Amygdala (tissue), 56 donors: ENCODE data around the gene IMMP2L.

ENCODE experiments used
- DNase-seq, 56 donors: peaks; one replicate each; lab custom pipeline; 2025; lab: John Stamatoyannopoulos, UW

The IMMP2L gene

GRCh38 chr7:111238886-111239285, 323.4 kb downstream of the IMMP2L start:
- no peak for DNase-seq

GRCh38 chr7:111235709-111236108, 326.6 kb downstream of the IMMP2L start:
- no peak for DNase-seq

- DNase-seq: no peak
Measured at GRCh38 chr7:111232249-111233084, 329.8 kb downstream of the IMMP2L start.

- DNase-seq: no peak
Measured at GRCh38 chr7:111229916-111230315, 332.4 kb downstream of the IMMP2L start.

GRCh38 chr7:111229181-111229740, 333.0 kb downstream of the IMMP2L start:
- no peak for DNase-seq

GRCh38 chr7:111228437-111228836, 333.9 kb downstream of the IMMP2L start:
- DNase-seq: no peak

- DNase-seq: no peak
Measured at GRCh38 chr7:111226800-111227199, 335.5 kb downstream of the IMMP2L start.

- no peak for DNase-seq
Measured at GRCh38 chr7:111224354-111225231, 337.7 kb downstream of the IMMP2L start.

- no peak for DNase-seq
Measured at GRCh38 chr7:111223802-111224253, 338.5 kb downstream of the IMMP2L start.

GRCh38 chr7:111215550-111215949, 346.7 kb downstream of the IMMP2L start:
- no peak for DNase-seq

GRCh38 chr7:111212857-111213523, 349.3 kb downstream of the IMMP2L start:
- DNase-seq: no peak

GRCh38 chr7:111210996-111211395, 351.3 kb downstream of the IMMP2L start:
- DNase-seq: no peak

GRCh38 chr7:111210043-111210442, 352.2 kb downstream of the IMMP2L start:
- no peak for DNase-seq

- DNase-seq: no peak
Measured at GRCh38 chr7:111205251-111205650, 357.0 kb downstream of the IMMP2L start.

GRCh38 chr7:111202321-111202720, 360.0 kb downstream of the IMMP2L start:
- no peak for DNase-seq

GRCh38 chr7:111199643-111200042, 362.6 kb downstream of the IMMP2L start:
- DNase-seq: no peak

GRCh38 chr7:111198255-111198654, 364.0 kb downstream of the IMMP2L start:
- no peak for DNase-seq

GRCh38 chr7:111196655-111197054, 365.6 kb downstream of the IMMP2L start:
- no peak for DNase-seq

GRCh38 chr7:111192614-111193413, 369.5 kb downstream of the IMMP2L start:
- no peak for DNase-seq

- no peak for DNase-seq
Measured at GRCh38 chr7:111190804-111191203, 371.5 kb downstream of the IMMP2L start.
